ENCODE data around the gene LRCH1. TPM values are rescaled to one million over a fixed set of nuclear protein-coding genes. Genes with fewer than 3 reads are reported as not detected.

LRCH1 gene
- total and polyA plus RNA-seq, 2 of the 13 experiments (the other 11 are each of a cell fraction or from before 2014, with no cell fraction given), result 4.1 to 12.6 TPM

DNA sequence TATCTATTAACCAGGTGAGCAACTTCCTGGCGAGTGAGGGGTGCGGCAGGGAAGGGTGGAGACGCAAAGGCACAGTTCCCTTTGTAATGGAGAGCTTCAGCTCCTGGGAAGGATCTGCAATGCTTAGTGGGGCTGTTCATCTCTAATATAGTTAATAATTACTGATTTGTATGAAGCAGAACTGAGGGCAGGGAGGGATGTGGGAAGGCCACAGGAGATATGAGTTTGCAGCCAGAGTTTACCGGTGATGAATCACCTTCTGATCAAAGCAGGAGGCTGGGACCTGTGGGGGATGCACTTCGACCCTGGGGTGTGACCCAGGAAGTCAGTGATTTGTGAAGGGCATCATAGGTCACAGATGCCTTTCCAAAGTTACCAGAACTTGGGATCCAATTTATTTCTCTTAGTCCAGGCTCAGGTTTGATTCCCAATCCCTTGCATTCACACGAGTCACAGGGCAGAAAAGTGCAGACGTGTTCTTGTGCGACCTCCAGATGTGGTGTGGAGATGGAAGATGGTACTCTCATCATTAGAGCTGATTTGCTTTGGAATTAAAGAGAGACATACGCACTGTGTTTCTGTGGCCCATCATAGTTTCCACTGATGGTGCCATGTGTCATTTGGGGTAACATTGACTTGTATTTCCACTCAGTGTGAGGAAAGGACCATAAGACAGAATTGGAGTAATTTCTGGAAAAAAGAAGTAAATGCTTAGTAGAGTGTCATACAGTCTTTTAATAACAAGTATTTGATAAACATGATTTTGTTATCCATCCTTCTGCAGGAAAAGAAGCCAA lies 55.0 kb downstream of the LRCH1 start (continued):
- TF ChIP-seq, protein P1, sequence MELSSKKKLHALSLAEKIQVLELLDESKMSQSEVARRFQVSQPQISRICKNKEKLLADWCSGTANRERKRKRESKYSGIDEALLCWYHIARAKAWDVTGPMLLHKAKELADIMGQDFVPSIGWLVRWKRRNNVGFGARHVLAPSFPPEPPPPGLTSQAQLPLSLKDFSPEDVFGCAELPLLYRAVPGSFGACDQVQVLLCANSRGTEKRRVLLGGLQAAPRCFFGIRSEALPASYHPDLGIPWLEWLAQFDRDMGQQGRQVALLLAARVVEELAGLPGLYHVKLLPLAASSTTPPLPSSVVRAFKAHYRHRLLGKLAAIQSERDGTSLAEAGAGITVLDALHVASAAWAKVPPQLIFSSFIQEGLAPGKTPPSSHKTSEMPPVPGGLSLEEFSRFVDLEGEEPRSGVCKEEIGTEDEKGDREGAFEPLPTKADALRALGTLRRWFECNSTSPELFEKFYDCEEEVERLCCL (CRISPR knock-in tag; IDR thresholded peaks at IDR 0.05; ENCODE audit: borderline replicate concordance), result no peak
- TF ChIP-seq, protein P2, sequence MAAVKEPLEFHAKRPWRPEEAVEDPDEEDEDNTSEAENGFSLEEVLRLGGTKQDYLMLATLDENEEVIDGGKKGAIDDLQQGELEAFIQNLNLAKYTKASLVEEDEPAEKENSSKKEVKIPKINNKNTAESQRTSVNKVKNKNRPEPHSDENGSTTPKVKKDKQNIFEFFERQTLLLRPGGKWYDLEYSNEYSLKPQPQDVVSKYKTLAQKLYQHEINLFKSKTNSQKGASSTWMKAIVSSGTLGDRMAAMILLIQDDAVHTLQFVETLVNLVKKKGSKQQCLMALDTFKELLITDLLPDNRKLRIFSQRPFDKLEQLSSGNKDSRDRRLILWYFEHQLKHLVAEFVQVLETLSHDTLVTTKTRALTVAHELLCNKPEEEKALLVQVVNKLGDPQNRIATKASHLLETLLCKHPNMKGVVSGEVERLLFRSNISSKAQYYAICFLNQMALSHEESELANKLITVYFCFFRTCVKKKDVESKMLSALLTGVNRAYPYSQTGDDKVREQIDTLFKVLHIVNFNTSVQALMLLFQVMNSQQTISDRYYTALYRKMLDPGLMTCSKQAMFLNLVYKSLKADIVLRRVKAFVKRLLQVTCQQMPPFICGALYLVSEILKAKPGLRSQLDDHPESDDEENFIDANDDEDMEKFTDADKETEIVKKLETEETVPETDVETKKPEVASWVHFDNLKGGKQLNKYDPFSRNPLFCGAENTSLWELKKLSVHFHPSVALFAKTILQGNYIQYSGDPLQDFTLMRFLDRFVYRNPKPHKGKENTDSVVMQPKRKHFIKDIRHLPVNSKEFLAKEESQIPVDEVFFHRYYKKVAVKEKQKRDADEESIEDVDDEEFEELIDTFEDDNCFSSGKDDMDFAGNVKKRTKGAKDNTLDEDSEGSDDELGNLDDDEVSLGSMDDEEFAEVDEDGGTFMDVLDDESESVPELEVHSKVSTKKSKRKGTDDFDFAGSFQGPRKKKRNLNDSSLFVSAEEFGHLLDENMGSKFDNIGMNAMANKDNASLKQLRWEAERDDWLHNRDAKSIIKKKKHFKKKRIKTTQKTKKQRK (IDR thresholded peaks at IDR 0.05; ENCODE audit: low read length), result no peak
- no peak for TF ChIP-seq TCF7L2 (IDR thresholded peaks at IDR 0.05; ENCODE audit: low read depth, low read length)
- TF ChIP-seq RFX3 (CRISPR knock-in tag; IDR thresholded peaks at IDR 0.05), result no peak
- TF ChIP-seq, protein P3, sequence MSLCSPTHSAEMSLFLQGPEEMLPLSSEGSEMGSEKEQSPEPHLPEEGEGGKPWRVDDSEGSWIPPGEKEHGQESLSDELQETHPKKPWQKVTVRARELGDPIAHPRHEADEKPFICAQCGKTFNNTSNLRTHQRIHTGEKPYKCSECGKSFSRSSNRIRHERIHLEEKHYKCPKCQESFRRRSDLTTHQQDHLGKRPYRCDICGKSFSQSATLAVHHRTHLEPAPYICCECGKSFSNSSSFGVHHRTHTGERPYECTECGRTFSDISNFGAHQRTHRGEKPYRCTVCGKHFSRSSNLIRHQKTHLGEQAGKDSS (CRISPR knock-in tag; IDR thresholded peaks at IDR 0.05; ENCODE audit: borderline replicate concordance, low read depth), result peak; percentile 50; the same call in 1 of the 2 replicates
- no peak for TF ChIP-seq EZH2 (conservative IDR thresholded peaks at IDR 0.05; ENCODE audit: low read depth, low read length)
- TF ChIP-seq, protein P4, sequence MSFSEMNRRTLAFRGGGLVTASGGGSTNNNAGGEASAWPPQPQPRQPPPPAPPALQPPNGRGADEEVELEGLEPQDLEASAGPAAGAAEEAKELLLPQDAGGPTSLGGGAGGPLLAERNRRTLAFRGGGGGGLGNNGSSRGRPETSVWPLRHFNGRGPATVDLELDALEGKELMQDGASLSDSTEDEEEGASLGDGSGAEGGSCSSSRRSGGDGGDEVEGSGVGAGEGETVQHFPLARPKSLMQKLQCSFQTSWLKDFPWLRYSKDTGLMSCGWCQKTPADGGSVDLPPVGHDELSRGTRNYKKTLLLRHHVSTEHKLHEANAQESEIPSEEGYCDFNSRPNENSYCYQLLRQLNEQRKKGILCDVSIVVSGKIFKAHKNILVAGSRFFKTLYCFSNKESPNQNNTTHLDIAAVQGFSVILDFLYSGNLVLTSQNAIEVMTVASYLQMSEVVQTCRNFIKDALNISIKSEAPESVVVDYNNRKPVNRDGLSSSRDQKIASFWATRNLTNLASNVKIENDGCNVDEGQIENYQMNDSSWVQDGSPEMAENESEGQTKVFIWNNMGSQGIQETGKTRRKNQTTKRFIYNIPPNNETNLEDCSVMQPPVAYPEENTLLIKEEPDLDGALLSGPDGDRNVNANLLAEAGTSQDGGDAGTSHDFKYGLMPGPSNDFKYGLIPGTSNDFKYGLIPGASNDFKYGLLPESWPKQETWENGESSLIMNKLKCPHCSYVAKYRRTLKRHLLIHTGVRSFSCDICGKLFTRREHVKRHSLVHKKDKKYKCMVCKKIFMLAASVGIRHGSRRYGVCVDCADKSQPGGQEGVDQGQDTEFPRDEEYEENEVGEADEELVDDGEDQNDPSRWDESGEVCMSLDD (CRISPR knock-in tag; IDR thresholded peaks at IDR 0.05; ENCODE audit: borderline replicate concordance), result no peak
- no peak; the same call in 1 of the 2 replicates for TF ChIP-seq MYC (CRISPR knock-in tag; IDR thresholded peaks at IDR 0.05; ENCODE audit: borderline replicate concordance)
- TF ChIP-seq ZNF451 (CRISPR knock-in tag; IDR thresholded peaks at IDR 0.05), result no peak
- TF ChIP-seq, protein P5, sequence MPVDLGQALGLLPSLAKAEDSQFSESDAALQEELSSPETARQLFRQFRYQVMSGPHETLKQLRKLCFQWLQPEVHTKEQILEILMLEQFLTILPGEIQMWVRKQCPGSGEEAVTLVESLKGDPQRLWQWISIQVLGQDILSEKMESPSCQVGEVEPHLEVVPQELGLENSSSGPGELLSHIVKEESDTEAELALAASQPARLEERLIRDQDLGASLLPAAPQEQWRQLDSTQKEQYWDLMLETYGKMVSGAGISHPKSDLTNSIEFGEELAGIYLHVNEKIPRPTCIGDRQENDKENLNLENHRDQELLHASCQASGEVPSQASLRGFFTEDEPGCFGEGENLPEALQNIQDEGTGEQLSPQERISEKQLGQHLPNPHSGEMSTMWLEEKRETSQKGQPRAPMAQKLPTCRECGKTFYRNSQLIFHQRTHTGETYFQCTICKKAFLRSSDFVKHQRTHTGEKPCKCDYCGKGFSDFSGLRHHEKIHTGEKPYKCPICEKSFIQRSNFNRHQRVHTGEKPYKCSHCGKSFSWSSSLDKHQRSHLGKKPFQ (CRISPR knock-in tag; IDR thresholded peaks at IDR 0.05; ENCODE audit: insufficient replicate concordance), result no peak
- TF ChIP-seq, protein P6, sequence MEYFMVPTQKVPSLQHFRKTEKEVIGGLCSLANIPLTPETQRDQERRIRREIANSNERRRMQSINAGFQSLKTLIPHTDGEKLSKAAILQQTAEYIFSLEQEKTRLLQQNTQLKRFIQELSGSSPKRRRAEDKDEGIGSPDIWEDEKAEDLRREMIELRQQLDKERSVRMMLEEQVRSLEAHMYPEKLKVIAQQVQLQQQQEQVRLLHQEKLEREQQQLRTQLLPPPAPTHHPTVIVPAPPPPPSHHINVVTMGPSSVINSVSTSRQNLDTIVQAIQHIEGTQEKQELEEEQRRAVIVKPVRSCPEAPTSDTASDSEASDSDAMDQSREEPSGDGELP (IDR thresholded peaks at IDR 0.05; ENCODE audit: borderline replicate concordance, low read depth), result peak; percentile 36; the same call in 1 of the 2 replicates
- 0 out of 2 replicates have a peak, but pooled peaks have one; percentile 66 for TF ChIP-seq ZNF317 (CRISPR knock-in tag; IDR thresholded peaks at IDR 0.05)
- no peak for TF ChIP-seq NCOA5 (CRISPR knock-in tag; IDR thresholded peaks at IDR 0.05)
- no peak for TF ChIP-seq IKZF4 (CRISPR knock-in tag; IDR thresholded peaks at IDR 0.05; ENCODE audit: borderline replicate concordance, low read depth, not compliant biosample characterization)
- TF ChIP-seq ZNF569 (CRISPR knock-in tag; IDR thresholded peaks at IDR 0.05; ENCODE audit: borderline replicate concordance), result no peak
- TF ChIP-seq PHF8 (CRISPR knock-in tag; IDR thresholded peaks at IDR 0.05), result no peak
- TF ChIP-seq CENPX (CRISPR knock-in tag; IDR thresholded peaks at IDR 0.05), result no peak

All from HepG2 (cell line).